Measurements from ENCODE around the gene FARP1.

The FARP1 gene

GRCh38 chr13:98325724-98326123, 182.8 kb downstream of the FARP1 start:
- DNase-seq (ENCODE audit: low read depth in 2 of 2, low spot score in 1 of 2), result no peak

- no peak for DNase-seq (ENCODE audit: low read depth in 2 of 2, low spot score in 1 of 2)
These were observed 183.4 kb downstream of the FARP1 start for GRCh38 chr13:98326291-98326690.

DNA sequence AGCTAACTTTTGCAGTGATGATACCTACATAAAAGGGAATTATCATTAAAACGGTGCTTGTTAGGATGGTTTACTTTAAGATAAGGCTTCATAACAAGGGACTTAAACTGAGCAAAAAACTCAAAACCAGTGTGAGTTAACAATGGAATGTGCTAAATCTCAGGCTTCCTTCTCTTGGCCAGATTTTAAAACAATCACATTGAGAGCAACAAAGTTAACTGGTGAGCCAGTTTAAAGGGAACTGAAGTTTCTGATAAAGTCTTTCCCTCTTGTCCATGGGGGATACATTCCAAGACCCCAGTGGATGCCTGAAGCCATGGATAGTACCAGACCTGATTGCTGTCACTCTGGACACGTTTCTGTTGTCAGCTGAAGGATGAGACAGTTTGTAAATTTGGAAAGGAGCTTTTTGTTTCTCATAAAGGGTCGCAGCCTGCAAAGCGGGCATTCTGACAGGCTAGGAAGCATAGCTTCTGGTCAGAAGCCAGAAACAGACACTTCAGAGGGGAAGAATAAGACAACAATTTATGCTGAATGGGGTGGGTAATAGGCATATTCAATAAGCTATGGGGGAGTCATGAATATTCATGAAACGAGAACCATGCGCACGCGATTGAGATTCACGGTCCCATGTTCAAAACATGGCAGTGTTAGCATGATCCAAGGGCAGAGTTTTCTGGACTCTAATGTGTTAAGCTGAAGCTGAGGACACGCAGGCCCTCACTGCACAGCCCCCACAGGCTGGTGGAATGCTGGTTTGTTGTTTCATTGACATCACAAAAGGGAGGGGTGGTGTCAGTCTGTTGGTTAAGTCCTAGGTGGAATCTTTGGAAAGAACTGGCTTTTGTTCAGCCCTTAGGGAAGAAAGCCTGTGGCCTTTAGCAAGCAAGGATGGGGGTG, 184.7 kb downstream of the FARP1 start:
- DNase-seq (ENCODE audit: low read depth in 2 of 2, low spot score in 1 of 2), result no peak

GRCh38 chr13:98328511-98328910, 185.6 kb downstream of the FARP1 start:
- DNase-seq (ENCODE audit: low read depth in 2 of 2, low spot score in 1 of 2), result no peak

DNA sequence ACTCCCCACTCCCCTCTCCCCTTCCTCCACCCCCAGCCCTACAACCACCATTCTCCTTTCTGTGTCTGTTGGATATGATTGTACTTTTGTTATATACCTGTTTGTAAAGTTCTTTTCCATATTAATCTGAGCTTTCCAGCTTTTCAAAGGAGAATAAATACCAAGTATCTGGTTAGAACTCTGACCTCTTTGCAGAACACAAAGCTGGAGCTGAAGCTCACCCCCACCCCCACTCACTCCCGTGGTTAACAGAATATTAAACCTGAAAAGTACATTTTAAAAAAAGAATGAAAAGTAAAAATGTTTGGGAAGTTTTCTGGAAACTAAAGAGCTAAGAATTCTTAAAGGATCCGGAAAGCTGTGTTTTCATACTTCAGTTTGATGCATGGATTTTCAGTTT, 189.3 kb downstream of the FARP1 start:
- no peak for DNase-seq (ENCODE audit: low read depth in 2 of 2, low spot score in 1 of 2)

GRCh38 chr13:98332691-98333090, 189.8 kb downstream of the FARP1 start:
- DNase-seq (ENCODE audit: low read depth in 2 of 2, low spot score in 1 of 2), result no peak

GRCh38 chr13:98333486-98333885, 190.6 kb downstream of the FARP1 start:
- DNase-seq (ENCODE audit: low read depth in 2 of 2, low spot score in 1 of 2), result no peak

DNA sequence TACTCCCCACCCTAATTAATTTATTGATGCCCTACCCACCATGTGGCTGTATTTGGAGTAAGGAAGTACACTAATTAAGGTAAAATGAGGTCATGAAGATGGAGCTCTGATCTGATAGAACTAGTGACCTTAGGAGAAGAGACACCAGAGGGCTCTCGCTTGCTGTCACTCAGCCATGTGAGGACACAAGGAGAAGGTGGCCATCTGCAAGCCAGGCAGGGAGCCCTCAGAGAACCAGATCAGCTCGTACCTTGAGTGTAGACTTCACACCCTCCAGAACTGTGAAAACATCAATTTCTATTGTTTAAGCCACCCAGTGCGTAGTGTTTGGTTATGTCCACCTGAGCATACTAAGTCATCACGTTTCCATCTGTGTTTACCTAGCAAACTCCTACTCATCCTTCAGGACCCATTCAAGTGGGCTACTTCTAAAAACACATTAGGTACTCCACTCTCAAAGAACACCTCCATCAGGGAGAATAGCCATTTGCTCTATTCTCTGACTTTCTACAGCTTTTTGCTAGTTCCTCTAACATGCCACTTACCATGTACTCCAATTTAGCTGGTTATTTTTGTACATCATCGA, 191.8 kb downstream of the FARP1 start:
- no peak for DNase-seq (ENCODE audit: low read depth in 2 of 2, low spot score in 1 of 2)

DNA sequence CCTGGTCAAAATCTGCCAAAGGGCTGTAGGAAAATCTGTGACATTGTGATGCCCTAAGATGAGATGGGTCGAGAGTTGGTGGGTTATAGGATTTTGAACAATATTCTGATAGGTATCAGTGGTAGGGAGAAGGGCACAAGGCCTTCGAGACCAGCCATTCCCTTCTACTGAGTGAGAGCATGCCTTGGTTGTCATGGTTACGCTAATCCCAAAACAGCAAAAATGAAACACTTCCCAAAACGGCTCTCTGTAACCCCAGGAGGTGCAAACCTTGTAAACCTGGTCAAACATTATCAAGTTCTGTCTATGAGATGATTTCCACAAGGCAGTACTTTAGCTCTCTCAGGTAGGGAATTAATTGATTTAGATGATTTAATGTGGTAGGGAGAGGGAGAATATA, 192.8 kb downstream of the FARP1 start:
- DNase-seq (ENCODE audit: low read depth in 2 of 2, low spot score in 1 of 2), result no peak

DNA sequence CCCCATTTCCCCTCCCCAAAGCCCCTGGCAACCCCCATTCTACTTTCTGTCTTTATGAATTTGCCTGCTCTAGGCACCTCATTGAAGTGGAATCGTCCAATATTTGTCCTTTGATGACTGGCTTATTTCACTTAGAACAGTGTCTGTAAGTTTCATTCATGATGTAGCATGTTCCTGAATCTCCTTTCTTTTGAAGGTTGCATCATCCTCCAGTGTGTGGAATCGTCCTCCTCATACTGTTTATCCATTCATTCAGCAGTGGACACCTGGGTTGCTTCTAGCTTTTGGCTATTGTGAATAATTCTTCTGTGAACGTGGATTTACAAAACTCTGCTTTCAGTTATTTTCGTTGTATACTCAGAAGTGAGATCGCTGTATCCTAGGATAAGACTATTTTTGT, 195.4 kb downstream of the FARP1 start:
- DNase-seq (ENCODE audit: low read depth in 2 of 2, low spot score in 1 of 2), result no peak

GRCh38 chr13:98339684-98340425, 197.0 kb downstream of the FARP1 start:
- DNase-seq (ENCODE audit: low read depth in 2 of 2, low spot score in 1 of 2), result no peak

DNA sequence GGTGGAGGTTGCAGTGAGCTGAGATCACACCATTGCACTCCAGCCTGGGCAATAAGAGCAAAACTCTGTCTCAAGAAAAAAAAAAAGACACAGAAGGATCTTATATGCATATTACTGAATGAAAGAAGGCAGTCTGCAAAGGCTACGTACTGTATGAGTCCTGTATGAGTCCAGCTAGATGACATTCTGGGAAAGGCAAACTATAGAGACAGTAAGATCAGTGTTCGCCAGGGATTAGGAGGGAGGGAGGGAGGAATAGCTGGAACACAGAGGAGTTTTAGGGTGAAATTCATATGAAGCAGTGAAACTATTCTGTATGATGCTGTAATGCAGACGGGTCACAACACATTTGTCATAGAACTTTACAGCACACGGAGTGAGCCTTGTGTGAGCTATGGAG, 200.1 kb downstream of the FARP1 start:
- no peak for DNase-seq (ENCODE audit: low read depth in 2 of 2, low spot score in 1 of 2)

GRCh38 chr13:98343461-98343860, 200.6 kb downstream of the FARP1 start:
- no peak for DNase-seq (ENCODE audit: low read depth in 2 of 2, low spot score in 1 of 2)

DNA sequence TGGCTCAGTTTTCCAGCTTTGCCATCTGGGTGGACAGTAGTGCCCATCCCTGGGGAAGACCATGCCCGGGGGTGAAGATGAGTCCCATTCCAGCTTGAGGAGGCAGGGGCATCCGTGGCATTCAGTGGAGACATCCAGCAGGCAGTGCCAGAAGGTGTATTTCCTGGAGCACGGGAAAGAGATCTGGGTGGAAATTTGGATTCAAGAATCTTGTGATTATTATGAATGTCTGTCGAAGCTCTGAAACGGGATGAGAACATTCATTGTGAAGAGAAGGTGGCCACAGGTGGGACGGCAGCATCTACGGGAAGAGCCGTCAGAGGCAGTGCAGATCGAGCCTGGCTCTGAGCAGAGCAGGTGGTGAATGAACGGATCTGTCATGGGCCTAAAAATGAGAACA, 201.5 kb downstream of the FARP1 start:
- DNase-seq (ENCODE audit: low read depth in 2 of 2, low spot score in 1 of 2), result no peak

- no peak for DNase-seq (ENCODE audit: low read depth in 2 of 2, low spot score in 1 of 2)
These were observed 202.4 kb downstream of the FARP1 start for GRCh38 chr13:98345107-98345935.

- no peak for DNase-seq (ENCODE audit: low read depth in 2 of 2, low spot score in 1 of 2)
These were observed 204.2 kb downstream of the FARP1 start for GRCh38 chr13:98346904-98347636.

DNA sequence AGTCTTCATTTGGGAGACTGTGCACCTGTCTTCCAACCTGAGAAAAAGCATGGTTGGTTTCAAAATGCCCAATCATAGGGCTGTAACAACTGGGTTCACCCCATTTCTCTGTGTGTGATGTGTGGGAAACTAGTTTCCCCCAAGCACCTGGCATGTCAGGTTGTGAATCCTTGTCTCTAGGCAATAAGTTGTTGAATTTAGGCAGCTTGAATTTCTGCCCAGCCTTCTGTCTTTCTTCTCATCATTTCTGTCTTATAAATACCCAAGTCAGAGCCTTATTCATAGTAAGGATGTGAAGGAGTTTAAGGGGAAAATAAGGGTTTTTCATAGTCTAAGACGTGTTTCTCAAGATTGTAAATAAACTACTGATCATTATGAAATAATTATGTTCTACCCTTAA, 204.9 kb downstream of the FARP1 start:
- DNase-seq (ENCODE audit: low read depth in 2 of 2, low spot score in 1 of 2), result no peak

DNA sequence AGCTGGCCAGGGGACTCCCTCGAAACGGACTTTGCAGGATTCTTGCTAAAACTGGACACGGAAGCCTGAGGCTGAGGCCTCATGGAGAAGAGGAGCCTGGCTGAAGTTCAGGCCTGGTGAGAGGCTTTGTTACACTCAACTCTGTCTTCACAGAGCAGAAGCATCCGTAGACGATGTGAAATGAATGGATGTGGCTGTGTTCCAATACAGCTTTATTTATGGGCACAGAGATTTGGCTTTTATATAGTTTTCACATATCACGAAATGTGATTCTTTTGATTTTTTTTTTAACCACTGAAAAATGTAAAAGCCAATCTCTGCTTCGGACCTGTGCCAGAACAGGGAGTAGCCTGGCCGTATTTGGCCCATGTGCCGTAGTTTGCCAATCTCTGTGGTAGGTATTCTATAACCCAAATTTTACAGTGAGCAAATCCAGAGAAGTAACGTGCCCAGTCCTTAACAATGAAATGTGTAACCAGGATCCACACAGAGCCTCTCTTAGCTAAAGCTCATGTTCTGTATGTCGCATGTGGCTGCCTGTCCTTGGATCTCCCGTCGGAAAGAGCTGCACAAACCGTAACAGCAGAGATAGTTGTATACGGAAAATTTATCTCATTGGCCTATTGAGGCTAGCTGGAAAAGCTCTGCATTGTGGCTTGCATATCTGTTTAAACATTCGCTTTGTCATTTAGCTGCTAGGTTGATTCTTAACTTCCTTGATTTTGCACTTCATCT, 205.7 kb downstream of the FARP1 start:
- DNase-seq (ENCODE audit: low read depth in 2 of 2, low spot score in 1 of 2), result no peak

- no peak for DNase-seq (ENCODE audit: low read depth in 2 of 2, low spot score in 1 of 2)
These were observed 206.9 kb downstream of the FARP1 start for GRCh38 chr13:98349731-98350305.

Data from stimulated activated CD8-positive, alpha-beta memory T cell treated with anti-CD3 and anti-CD28 coated beads, Interleukin-4, amount 100 ng/mL, for 4 hours (primary cell).